ENCODE results near the gene DOK7.
A peak's percentile ranks its signal among the peaks of the same experiment; 100 is the strongest.

The DOK7 gene

GRCh38 chr4:3488820-3489219, 25.7 kb downstream of the DOK7 start:
- H3K9ac ChIP-seq (ENCODE audit: low read length), result no peak overlapping the region
- H4K91ac ChIP-seq (ENCODE audit: low read depth, low read length), result no peak overlapping the region
- H3K9me3 ChIP-seq (ENCODE audit: insufficient read depth, low read depth, low read length), result peaks cover 3% of the 10 kb centered on the region
- no peak overlapping the region for H4K12ac ChIP-seq (ENCODE audit: low read depth, low read length)
- no peak overlapping the region for H3K23ac ChIP-seq (ENCODE audit: low read length)
- H3K27me3 ChIP-seq (ENCODE audit: insufficient read depth, low read length), result no peaks in the 10 kb centered on the region
- no peak overlapping the region for H3K4me2 ChIP-seq (ENCODE audit: low read length)
- no peaks in the 10 kb centered on the region for H3K36me3 ChIP-seq (ENCODE audit: control insufficient read depth in 1 of 2, insufficient read depth in 2 of 2, low read length in 2 of 2)
- no peak overlapping the region for H3K14ac ChIP-seq (ENCODE audit: low read length)
- H3K18ac ChIP-seq (ENCODE audit: low read length), result no peak overlapping the region
- H3K79me2 ChIP-seq (ENCODE audit: control insufficient read depth, insufficient read depth, low read length, poor library complexity), result no peaks in the 10 kb centered on the region
- H3K27ac ChIP-seq (ENCODE audit: low read depth, low read length), result no peak overlapping the region
- no peak overlapping the region for H3K4ac ChIP-seq (ENCODE audit: low read depth, low read length)
- no peak overlapping the region for H3K4me3 ChIP-seq (ENCODE audit: low read depth, low read length)
- no CpG with 5 or more reads among the region's 11 CpGs for WGBS (ENCODE audit: extremely low coverage, insufficient coverage, insufficient read length)
- H4K8ac ChIP-seq (ENCODE audit: low read depth, low read length), result no peak overlapping the region
- H2BK5ac ChIP-seq (ENCODE audit: low read depth, low read length, poor library complexity), result no peak overlapping the region
- H2AK5ac ChIP-seq (ENCODE audit: low read length), result no peak overlapping the region
- DNase-seq, result no peak
- H2BK120ac ChIP-seq (ENCODE audit: insufficient read depth, low read length, poor library complexity), result no peak overlapping the region
- no peak overlapping the region for H2AFZ ChIP-seq (ENCODE audit: insufficient read depth, low read length, poor library complexity)
- H2BK12ac ChIP-seq (ENCODE audit: low read length), result no peak overlapping the region
- peaks cover 14 to 18% of the 10 kb centered on the region in 2 experiments for H3K4me1 ChIP-seq (ENCODE audit: control insufficient read depth in 1 of 2, insufficient read depth in 2 of 2, low read length in 2 of 2)
- no peaks in the 10 kb centered on the region for H3K79me1 ChIP-seq (ENCODE audit: low read length)

GRCh38 chr4:3489451-3489962, 26.4 kb downstream of the DOK7 start:
- Histone ChIP-seq H3K23ac (ENCODE audit: low read length) (no peak overlapping the region), H3K4me2 (ENCODE audit: low read length) (no peak overlapping the region), H4K8ac (ENCODE audit: low read depth, low read length) (no peak overlapping the region), H2BK12ac (ENCODE audit: low read length) (no peak overlapping the region), H4K91ac (ENCODE audit: low read depth, low read length) (no peak overlapping the region), H2AK5ac (ENCODE audit: low read length) (no peak overlapping the region), H3K79me2 (ENCODE audit: control insufficient read depth, insufficient read depth, low read length, poor library complexity) (no peaks in the 10 kb centered on the region), H2BK120ac (ENCODE audit: insufficient read depth, low read length, poor library complexity) (no peak overlapping the region), H3K27ac (ENCODE audit: low read depth, low read length) (no peak overlapping the region), H4K12ac (ENCODE audit: low read depth, low read length) (no peak overlapping the region), H3K4ac (ENCODE audit: low read depth, low read length) (no peak overlapping the region), H3K14ac (ENCODE audit: low read length) (no peak overlapping the region), H2BK5ac (ENCODE audit: low read depth, low read length, poor library complexity) (no peak overlapping the region), H3K4me1 (ENCODE audit: control insufficient read depth in 1 of 2, insufficient read depth in 2 of 2, low read length in 2 of 2) (peaks cover 14% of the 10 kb centered on the region in 2 experiments), H3K9me3 (ENCODE audit: insufficient read depth, low read depth, low read length) (no peaks in the 10 kb centered on the region), H2AFZ (ENCODE audit: insufficient read depth, low read length, poor library complexity) (no peak overlapping the region), H3K18ac (ENCODE audit: low read length) (no peak overlapping the region), H3K36me3 (ENCODE audit: control insufficient read depth in 1 of 2, insufficient read depth in 2 of 2, low read length in 2 of 2) (no peaks in the 10 kb centered on the region), H3K9ac (ENCODE audit: low read length) (no peak overlapping the region), H3K4me3 (ENCODE audit: low read depth, low read length) (no peak overlapping the region), H3K79me1 (ENCODE audit: low read length) (no peaks in the 10 kb centered on the region), H3K27me3 (ENCODE audit: insufficient read depth, low read length) (no peaks in the 10 kb centered on the region)
- peak; percentile 42 to 60 for DNase-seq
- 100% methylated on average over 3 of the region's 20 CpGs for WGBS (ENCODE audit: extremely low coverage, insufficient coverage, insufficient read length)

DNA sequence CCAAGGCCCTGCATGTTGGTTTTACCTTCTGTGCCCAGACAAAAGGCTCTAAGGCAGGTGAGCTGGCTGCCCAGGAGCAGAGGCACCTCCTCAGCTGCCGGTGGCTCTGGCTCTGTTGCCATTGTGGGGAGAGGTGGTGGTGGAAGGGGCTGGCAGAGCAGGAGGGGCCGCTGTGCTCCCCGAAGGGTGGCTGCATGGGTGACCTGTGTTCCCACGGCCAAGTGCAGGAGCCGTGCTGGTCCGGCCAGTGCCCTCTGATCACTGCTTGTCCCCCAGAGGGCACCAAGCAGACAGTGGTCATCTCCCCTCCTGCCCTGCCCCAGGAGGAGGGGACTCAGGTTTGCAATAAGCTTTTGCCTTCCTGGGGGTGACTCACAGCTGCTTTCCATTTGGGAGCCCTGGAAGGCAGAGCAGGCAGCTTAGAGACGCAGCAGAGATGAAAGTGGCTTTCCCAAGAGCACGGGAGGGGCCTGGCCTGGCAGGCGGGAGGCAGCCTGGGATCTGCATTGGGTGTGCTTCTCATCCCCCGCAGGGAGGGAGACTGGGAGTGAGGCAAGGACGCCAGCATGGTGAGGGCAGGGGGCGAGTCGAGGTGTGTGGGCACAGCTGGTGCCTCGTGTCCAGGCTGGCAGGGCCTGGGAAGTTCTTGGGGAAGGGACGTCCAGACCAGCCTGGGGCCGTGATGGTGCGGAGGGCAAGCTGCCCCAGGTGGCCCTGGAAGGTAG, 28.7 kb downstream of the DOK7 start:
- no CpG with 5 or more reads among the region's 17 CpGs for WGBS (ENCODE audit: extremely low coverage, insufficient coverage, insufficient read length)

GRCh38 chr4:3492741-3493719, 29.9 kb downstream of the DOK7 start:
- H3K23ac ChIP-seq (ENCODE audit: low read length), result no peak overlapping the region
- H4K12ac ChIP-seq (ENCODE audit: low read depth, low read length), result no peak overlapping the region
- no peaks in the 10 kb centered on the region for H3K9me3 ChIP-seq (ENCODE audit: insufficient read depth, low read depth, low read length)
- H2BK5ac ChIP-seq (ENCODE audit: low read depth, low read length, poor library complexity), result no peak overlapping the region
- no peak overlapping the region for H2BK120ac ChIP-seq (ENCODE audit: insufficient read depth, low read length, poor library complexity)
- no peaks in the 10 kb centered on the region for H3K27me3 ChIP-seq (ENCODE audit: insufficient read depth, low read length)
- no peaks in the 10 kb centered on the region for H3K4me1 ChIP-seq (ENCODE audit: control insufficient read depth in 1 of 2, insufficient read depth in 2 of 2, low read length in 2 of 2)
- H3K27ac ChIP-seq (ENCODE audit: low read depth, low read length), result no peak overlapping the region
- DNase-seq, result peak in 1 of 2 donors; percentile 13
- no peak overlapping the region for H2BK12ac ChIP-seq (ENCODE audit: low read length)
- H4K91ac ChIP-seq (ENCODE audit: low read depth, low read length), result no peak overlapping the region
- no peaks in the 10 kb centered on the region for H3K79me1 ChIP-seq (ENCODE audit: low read length)
- H3K79me2 ChIP-seq (ENCODE audit: control insufficient read depth, insufficient read depth, low read length, poor library complexity), result no peaks in the 10 kb centered on the region
- no peak overlapping the region for H2AFZ ChIP-seq (ENCODE audit: insufficient read depth, low read length, poor library complexity)
- H3K9ac ChIP-seq (ENCODE audit: low read length), result no peak overlapping the region
- H3K14ac ChIP-seq (ENCODE audit: low read length), result no peak overlapping the region
- H3K36me3 ChIP-seq (ENCODE audit: control insufficient read depth in 1 of 2, insufficient read depth in 2 of 2, low read length in 2 of 2), result no peaks in the 10 kb centered on the region
- no peak overlapping the region for H3K4me3 ChIP-seq (ENCODE audit: low read depth, low read length)
- H4K8ac ChIP-seq (ENCODE audit: low read depth, low read length), result no peak overlapping the region
- no peak overlapping the region for H3K18ac ChIP-seq (ENCODE audit: low read length)
- H3K4ac ChIP-seq (ENCODE audit: low read depth, low read length), result no peak overlapping the region
- H2AK5ac ChIP-seq (ENCODE audit: low read length), result no peak overlapping the region
- no CpG with 5 or more reads among the region's 55 CpGs for WGBS (ENCODE audit: extremely low coverage, insufficient coverage, insufficient read length)
- H3K4me2 ChIP-seq (ENCODE audit: low read length), result no peak overlapping the region

More for the DNA sequence above, 28.7 kb downstream of the DOK7 start:
- no peak for DNase-seq
- Histone ChIP-seq H3K79me1 (ENCODE audit: low read length) (no peaks in the 10 kb centered on the region), H3K9me3 (ENCODE audit: insufficient read depth, low read depth, low read length) (no peaks in the 10 kb centered on the region), H3K4ac (ENCODE audit: low read depth, low read length) (no peak overlapping the region), H3K4me2 (ENCODE audit: low read length) (no peak overlapping the region), H2AFZ (ENCODE audit: insufficient read depth, low read length, poor library complexity) (no peak overlapping the region), H3K79me2 (ENCODE audit: control insufficient read depth, insufficient read depth, low read length, poor library complexity) (no peaks in the 10 kb centered on the region), H3K27me3 (ENCODE audit: insufficient read depth, low read length) (no peaks in the 10 kb centered on the region), H3K18ac (ENCODE audit: low read length) (no peak overlapping the region), H2BK5ac (ENCODE audit: low read depth, low read length, poor library complexity) (no peak overlapping the region), H2BK120ac (ENCODE audit: insufficient read depth, low read length, poor library complexity) (no peak overlapping the region), H3K14ac (ENCODE audit: low read length) (no peak overlapping the region), H3K4me1 (ENCODE audit: control insufficient read depth in 1 of 2, insufficient read depth in 2 of 2, low read length in 2 of 2) (no peaks in the 10 kb centered on the region), H2AK5ac (ENCODE audit: low read length) (no peak overlapping the region), H3K27ac (ENCODE audit: low read depth, low read length) (no peak overlapping the region), H2BK12ac (ENCODE audit: low read length) (no peak overlapping the region), H3K9ac (ENCODE audit: low read length) (no peak overlapping the region), H4K91ac (ENCODE audit: low read depth, low read length) (no peak overlapping the region), H3K4me3 (ENCODE audit: low read depth, low read length) (no peak overlapping the region), H4K12ac (ENCODE audit: low read depth, low read length) (no peak overlapping the region), H3K23ac (ENCODE audit: low read length) (no peak overlapping the region), H3K36me3 (ENCODE audit: control insufficient read depth in 1 of 2, insufficient read depth in 2 of 2, low read length in 2 of 2) (no peaks in the 10 kb centered on the region), H4K8ac (ENCODE audit: low read depth, low read length) (no peak overlapping the region)
